Measurements from ENCODE around the gene MSI2.
"Not testable (repeated sequence)": the region's sequence is repeated elsewhere in the genome, so short reads cannot be mapped to it uniquely, and the experiment has no call there.

DNA sequence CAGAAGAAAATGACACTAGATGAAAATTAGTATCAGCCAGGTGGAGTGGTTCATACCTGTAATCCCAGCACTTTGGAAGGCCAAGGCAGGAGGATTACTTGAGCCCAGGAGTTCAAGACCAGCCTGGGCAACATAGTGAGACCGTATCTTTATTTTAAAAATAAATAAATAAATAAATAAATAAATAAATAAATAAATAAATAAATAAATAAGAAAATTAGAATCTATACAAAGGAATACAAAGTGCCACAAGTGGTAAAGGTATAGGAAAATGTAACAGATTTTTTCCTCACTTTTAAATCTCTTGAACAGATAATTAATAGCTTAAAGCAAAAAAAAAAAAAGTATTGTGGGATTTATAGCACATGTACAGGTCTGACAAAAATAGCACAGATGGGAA is 33.9 kb upstream of the MSI2 start:
- not testable (repeated sequence) for TF ChIP-seq YY1 (IDR thresholded peaks at IDR 0.05; ENCODE audit: insufficient read depth, insufficient read length); ZNF274 (IDR thresholded peaks at IDR 0.05; ENCODE audit: low read depth, low read length)
